HepG2 (cell line): ENCODE results near the gene TSTD2. TPM values are rescaled to one million over a fixed set of nuclear protein-coding genes. Genes with fewer than 3 reads are reported as not detected.

ENCODE experiments used
- ATAC-seq: fragments of 200-7000 bp; cut with Tn5 transposase; 3 replicates; pipeline ENCODE4 v1.9.1; 2020; ENCODE audit warnings: mild to moderate bottlenecking, moderate library complexity
- BruUV-seq: library from RNA; stranded (reverse); fragments of 400-500 nt; replicated peaks from 2 replicates; lab custom pipeline; 2021; lab: Mats Ljungman, UMichigan
- CTCF ChIA-PET: fragments of 300-600 bp; formaldehyde crosslinking; extraction: SDS; loops from one replicate; lab custom pipeline; 2021; ENCODE audit warnings: low total read pairs, inconsistent platforms, low intra/inter-chr PET ratio; lab: Yijun Ruan, JAX
- POLR2A ChIA-PET: fragments of 350-600 bp; sonication (Branson Sonifier 250); formaldehyde crosslinking; loops from one replicate; lab custom pipeline; 2020; ENCODE audit warnings: antibody characterized with exemption, inconsistent platforms; lab: Yijun Ruan, JAX
- DNase-seq: peaks from one replicate; pipeline ENCODE4 v3.0.0-alpha.2; 2015; ENCODE audit warnings: low spot score
- FAIRE-seq: peaks from 3 replicates; lab custom pipeline; 2011; peaks lifted over from hg19 to GRCh38; lab: Jason Lieb, UNC
- H2AFZ ChIP-seq: one replicate; pipeline ENCODE4 v1.6.1; 2011; ENCODE audit warnings: low read length, inconsistent platforms
- H3K27ac ChIP-seq: fragments of 300-600 bp; 3 replicates; pipeline ENCODE4 v1.8.0; 2011; ENCODE audit warnings: mixed run types, mild to moderate bottlenecking, mixed read lengths, low read length, inconsistent platforms; ENCODE audit not compliant: insufficient read depth; ENCODE audit errors: extremely low read length
- H3K27me3 ChIP-seq, 2 experiments: fragments of 200-600 bp in 1 of 2; 2 replicates in 1 of 2; 3 replicates in 1 of 2; pipeline versions ENCODE4 v1.6.0 to v1.8.0; 2011; ENCODE audit warnings: low read length in 2 of 2, mild to moderate bottlenecking in 2 of 2, moderate library complexity in 2 of 2, inconsistent platforms in 1 of 2; ENCODE audit not compliant: insufficient read depth in 2 of 2, control insufficient read depth in 1 of 2
- H3K36me3 ChIP-seq, 2 experiments: fragments of 200-600 bp in 1 of 2; replicated peaks in 1 of 2; 2 replicates in 1 of 2; 3 replicates in 1 of 2; pipeline versions ENCODE4 v1.5.1 to v1.8.0; 2011; ENCODE audit warnings: low read length in 2 of 2, inconsistent platforms in 1 of 2; ENCODE audit not compliant: insufficient read depth in 2 of 2, control insufficient read depth in 1 of 2
- H3K4me1 ChIP-seq: 2 replicates; pipeline ENCODE4 v1.5.1; 2012; ENCODE audit warnings: low read length, inconsistent platforms; ENCODE audit not compliant: insufficient read depth
- H3K4me2 ChIP-seq: 2 replicates; pipeline ENCODE4 v1.6.0; 2011; ENCODE audit warnings: low read depth, low read length, inconsistent platforms
- H3K4me3 ChIP-seq, 3 experiments: fragments of 200-600 bp in 1 of 3; sonication (generic), shearing (Covaris generic) in 1 of 3; replicated peaks in 1 of 3; 2 replicates each; pipeline ENCODE4 v1.5.1; 2011 to 2016; ENCODE audit warnings: low read length in 3 of 3, inconsistent platforms in 2 of 3, low read depth in 2 of 3, mild to moderate bottlenecking in 2 of 3, control low read depth in 1 of 3, mixed read lengths in 1 of 3; ENCODE audit not compliant: insufficient read depth in 1 of 3
- H3K79me2 ChIP-seq: one replicate; pipeline ENCODE4 v1.6.1; 2011; ENCODE audit warnings: low read length, inconsistent platforms; ENCODE audit not compliant: insufficient read depth
- H3K9ac ChIP-seq: 2 replicates; pipeline ENCODE4 v1.6.0; 2011; ENCODE audit warnings: mild to moderate bottlenecking, low read depth, low read length, inconsistent platforms; ENCODE audit not compliant: insufficient read depth
- H3K9me3 ChIP-seq: 2 replicates; pipeline ENCODE4 v1.5.1; 2012; ENCODE audit warnings: mild to moderate bottlenecking, low read length
- H4K20me1 ChIP-seq: 2 replicates; pipeline ENCODE4 v1.6.0; 2011; ENCODE audit warnings: inconsistent platforms, mild to moderate bottlenecking, low read length, moderate library complexity; ENCODE audit not compliant: insufficient read depth
- ATF7 ChIP-seq, 2 experiments: fragments of 450-650 bp in 1 of 2; sonication (generic) in 1 of 2; formaldehyde crosslinking in 1 of 2; IDR thresholded peaks; 2 replicates each; pipeline versions ENCODE4 v1.4.0 to v1.6.1; 2016 to 2020; ENCODE audit warnings: antibody characterized with exemption in 1 of 2, mild to moderate bottlenecking in 1 of 2, missing genetic modification reagents in 1 of 2
- CHD2 ChIP-seq: IDR thresholded peaks from 2 replicates; pipeline ENCODE4 v1.6.1; 2011; ENCODE audit warnings: low read depth, low read length, improper control_type of control experiment
- HOXD1 ChIP-seq: sonication (generic); formaldehyde crosslinking; IDR thresholded peaks from 2 replicates; pipeline ENCODE4 v1.5.0; 2020; ENCODE audit warnings: missing genetic modification reagents
- JUND ChIP-seq: sonication (generic); formaldehyde crosslinking; IDR thresholded peaks from 2 replicates; pipeline ENCODE4 v1.8.0; 2022; ENCODE audit warnings: mild to moderate bottlenecking, missing genetic modification reagents
- POGZ ChIP-seq: sonication (generic); formaldehyde crosslinking; IDR thresholded peaks from 2 replicates; pipeline ENCODE4 v1.4.0; 2020; ENCODE audit warnings: mild to moderate bottlenecking, missing genetic modification reagents
- ZNF121 ChIP-seq: sonication (generic); formaldehyde crosslinking; IDR thresholded peaks from 2 replicates; pipeline ENCODE4 v1.5.0; 2020; ENCODE audit warnings: mild to moderate bottlenecking, missing genetic modification reagents
- ZNF282 ChIP-seq: fragments of 450-650 bp; IDR thresholded peaks from 2 replicates; pipeline ENCODE4 v1.6.1; 2018; ENCODE audit not compliant: partially characterized antibody
- ZNF34 ChIP-seq: sonication (generic); formaldehyde crosslinking; IDR thresholded peaks from 2 replicates; pipeline ENCODE4 v1.4.0; 2020; ENCODE audit warnings: mild to moderate bottlenecking, missing genetic modification reagents, borderline replicate concordance
- WGBS: methylation state at CpG from one replicate; pipeline ENCODE4 v1.1.6; 2017; ENCODE audit warnings: low lambda C conversion rate; 5-methylcytosine and 5-hydroxymethylcytosine counted together
- in situ Hi-C: cut with HindIII; loops from 2 replicates; pipeline ENCODE4 v1.10.0; 2017; ENCODE audit warnings: low pct_unique_long_range_greater_than_20kb; ENCODE audit not compliant: extremely low pct_ligation_motif_present
- intact Hi-C: fragments of 100-400 bp; cut with micrococcal nuclease; formaldehyde crosslinking; loops from one replicate; pipeline ENCODE4 v1.10.0; 2022; ENCODE audit not compliant: unreplicated experiment
- polyA plus RNA-seq, 8 experiments: library from polyadenylated mRNA; depleted of rRNA in 3 of 8; stranded (reverse) in 7 of 8; unstranded in 1 of 8; fragments of >200 nt; fragmentation: Illumina TruSeq in 4 of 8; extraction: Trizol in 4 of 8; gene quantifications; 2 replicates each; pipeline versions ENCODE4 v1.2.1 to v1.2.3, GENCODE V29; 2011 to 2016; ENCODE audit warnings: low read depth in 4 of 8, missing spikeins in 1 of 8, mixed read lengths in 1 of 8; ENCODE audit not compliant: insufficient read depth in 1 of 8
- total RNA-seq, 5 experiments: library from RNA; depleted of rRNA; stranded (reverse); fragments of >200 nt; fragmentation: Illumina TruSeq; extraction: Trizol; gene quantifications; 2 replicates each; pipeline ENCODE4 v1.2.3, GENCODE V29; 2016; ENCODE audit warnings: low read depth in 1 of 5
- TF ChIP-seq, protein P1 (sequence below): IDR thresholded peaks from 2 replicates; pipeline ENCODE4 v1.6.1; 2018; ENCODE audit warnings: missing genetic modification reagents, mild to moderate bottlenecking, missing compliant biosample characterization
- TF ChIP-seq, protein P2 (sequence below): sonication (generic); formaldehyde crosslinking; IDR thresholded peaks from 2 replicates; pipeline ENCODE4 v1.4.0; 2020; ENCODE audit warnings: missing genetic modification reagents

Gene TSTD2
- total and polyA plus RNA-seq, 2 of the 13 experiments (the other 11 are each of a cell fraction or from before 2014, with no cell fraction given): 16.0 to 23.1 TPM

DNA sequence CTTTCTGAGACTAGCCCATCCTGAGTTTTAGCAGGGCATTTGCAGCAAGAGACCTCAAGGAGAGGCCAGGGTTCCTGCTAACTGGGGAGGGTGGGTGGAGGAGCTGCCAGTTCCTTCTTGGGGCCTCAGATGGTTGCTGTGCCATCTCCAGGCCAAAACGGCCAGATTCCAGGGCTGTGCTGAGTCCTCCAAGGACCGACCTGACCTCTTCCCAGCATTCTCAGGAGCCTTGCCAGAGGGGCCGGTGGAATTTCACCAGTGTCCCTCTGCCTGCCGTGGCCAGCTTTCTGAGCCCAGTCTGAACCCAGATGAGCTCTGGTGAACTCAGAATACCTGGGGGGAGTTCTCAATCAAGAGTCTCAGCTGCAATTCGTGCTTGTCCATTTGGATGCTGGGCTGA, 54.3 kb downstream of the TSTD2 start:
- no peaks in the 10 kb centered on the region for H3K36me3 ChIP-seq
- H3K9me3 ChIP-seq: no peaks in the 10 kb centered on the region
- WGBS: 0% methylated on average over 1 of the region's 5 CpGs
- peaks cover 0 to 7% of the 10 kb centered on the region in 2 experiments; a peak in 1 of 5 replicates for H3K27me3 ChIP-seq
- ATAC-seq: no peak
- H3K4me3 ChIP-seq: no peak overlapping the region
- no peak overlapping the region for H3K9ac ChIP-seq
- in situ Hi-C loops: no loop called here
- no peak overlapping the region for H3K27ac ChIP-seq
- FAIRE-seq: no peak
- H4K20me1 ChIP-seq: no peaks in the 10 kb centered on the region
- H3K4me2 ChIP-seq: no peak overlapping the region
- no TSS peak for BruUV-seq
- no peaks in the 10 kb centered on the region for H3K79me2 ChIP-seq
- CTCF ChIA-PET: no interaction called here
- TF ChIP-seq POGZ (CRISPR knock-in tag) (no peak), ZNF282 (no peak), ATF7 (IDR thresholded peaks at IDR 0.05) (no peak), ATF7 (CRISPR knock-in tag; IDR thresholded peaks at IDR 0.05) (no peak), JUND (CRISPR knock-in tag) (no peak), ZNF121 (CRISPR knock-in tag) (no peak), CHD2 (no peak), ZNF34 (no peak), HOXD1 (CRISPR knock-in tag) (no peak)
- TF ChIP-seq, protein P1, sequence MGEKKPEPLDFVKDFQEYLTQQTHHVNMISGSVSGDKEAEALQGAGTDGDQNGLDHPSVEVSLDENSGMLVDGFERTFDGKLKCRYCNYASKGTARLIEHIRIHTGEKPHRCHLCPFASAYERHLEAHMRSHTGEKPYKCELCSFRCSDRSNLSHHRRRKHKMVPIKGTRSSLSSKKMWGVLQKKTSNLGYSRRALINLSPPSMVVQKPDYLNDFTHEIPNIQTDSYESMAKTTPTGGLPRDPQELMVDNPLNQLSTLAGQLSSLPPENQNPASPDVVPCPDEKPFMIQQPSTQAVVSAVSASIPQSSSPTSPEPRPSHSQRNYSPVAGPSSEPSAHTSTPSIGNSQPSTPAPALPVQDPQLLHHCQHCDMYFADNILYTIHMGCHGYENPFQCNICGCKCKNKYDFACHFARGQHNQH (CRISPR knock-in tag): no peak
- TF ChIP-seq, protein P2, sequence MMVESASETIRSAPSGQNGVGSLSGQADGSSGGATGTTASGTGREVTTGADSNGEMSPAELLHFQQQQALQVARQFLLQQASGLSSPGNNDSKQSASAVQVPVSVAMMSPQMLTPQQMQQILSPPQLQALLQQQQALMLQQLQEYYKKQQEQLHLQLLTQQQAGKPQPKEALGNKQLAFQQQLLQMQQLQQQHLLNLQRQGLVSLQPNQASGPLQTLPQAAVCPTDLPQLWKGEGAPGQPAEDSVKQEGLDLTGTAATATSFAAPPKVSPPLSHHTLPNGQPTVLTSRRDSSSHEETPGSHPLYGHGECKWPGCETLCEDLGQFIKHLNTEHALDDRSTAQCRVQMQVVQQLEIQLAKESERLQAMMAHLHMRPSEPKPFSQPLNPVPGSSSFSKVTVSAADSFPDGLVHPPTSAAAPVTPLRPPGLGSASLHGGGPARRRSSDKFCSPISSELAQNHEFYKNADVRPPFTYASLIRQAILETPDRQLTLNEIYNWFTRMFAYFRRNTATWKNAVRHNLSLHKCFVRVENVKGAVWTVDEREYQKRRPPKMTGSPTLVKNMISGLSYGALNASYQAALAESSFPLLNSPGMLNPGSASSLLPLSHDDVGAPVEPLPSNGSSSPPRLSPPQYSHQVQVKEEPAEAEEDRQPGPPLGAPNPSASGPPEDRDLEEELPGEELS: no peak
- H3K4me1 ChIP-seq: no peaks in the 10 kb centered on the region
- POLR2A ChIA-PET: no interaction called here
- no peak for DNase-seq
- H2AFZ ChIP-seq: no peak overlapping the region
- intact Hi-C loops: no loop called here
